Hematopoietic multipotent progenitor cell treated with erythropoietin and hydrocortisone succinate and interleukin-3 and kit ligand, for 15 days (in vitro differentiated cells): ENCODE measurements around the gene TRAFD1.

Experiments used
- DNase-seq: peaks from one replicate; pipeline ENCODE4 v3.0.0-alpha.2; 2015; ENCODE audit warnings: low spot score

TRAFD1 gene

GRCh38 chr12:112115259-112116045, 9.9 kb upstream of the TRAFD1 start:
- no peak for DNase-seq

GRCh38 chr12:112116232-112117060, 8.9 kb upstream of the TRAFD1 start:
- peak; percentile 66 for DNase-seq

GRCh38 chr12:112117685-112118084, 7.7 kb upstream of the TRAFD1 start:
- no peak for DNase-seq

DNA sequence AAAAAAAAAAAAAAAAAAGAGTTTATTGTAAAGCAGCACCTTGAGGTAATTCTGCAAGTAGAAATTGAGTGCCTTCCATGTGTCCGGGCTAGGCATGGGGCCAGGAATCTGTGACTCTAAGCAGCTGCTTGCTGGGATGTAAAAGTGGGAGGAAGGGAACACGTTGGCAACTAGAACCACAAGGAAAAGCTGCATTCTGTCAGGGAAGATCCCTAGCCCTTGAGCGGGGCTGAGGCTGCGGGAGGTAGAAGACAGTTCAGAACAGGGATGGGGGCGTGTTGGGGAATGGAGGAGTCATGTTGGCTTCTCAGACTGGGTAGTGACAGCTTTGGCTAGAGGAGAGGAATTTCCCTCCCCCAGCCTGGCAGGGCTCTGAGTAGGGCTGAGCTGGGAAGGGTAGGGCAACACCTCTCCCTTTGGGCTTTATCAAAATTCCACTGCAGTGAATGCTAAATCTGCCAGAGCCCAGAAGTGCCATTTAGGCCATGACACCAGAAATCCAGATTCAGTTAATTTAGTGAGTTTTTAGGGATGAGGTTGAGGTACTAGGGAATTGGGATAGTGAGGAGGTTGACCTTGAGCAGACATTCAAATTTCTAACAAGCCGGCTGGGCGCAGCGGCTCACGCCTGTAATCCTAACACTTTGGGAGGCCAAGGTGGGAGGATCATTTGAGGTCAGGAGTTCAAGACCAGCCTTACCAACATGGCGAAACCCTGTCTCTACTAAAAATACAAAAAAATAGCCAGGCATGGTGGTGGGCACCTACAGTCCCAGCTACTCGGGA, 3.4 kb upstream of the TRAFD1 start:
- DNase-seq, result no peak

DNA sequence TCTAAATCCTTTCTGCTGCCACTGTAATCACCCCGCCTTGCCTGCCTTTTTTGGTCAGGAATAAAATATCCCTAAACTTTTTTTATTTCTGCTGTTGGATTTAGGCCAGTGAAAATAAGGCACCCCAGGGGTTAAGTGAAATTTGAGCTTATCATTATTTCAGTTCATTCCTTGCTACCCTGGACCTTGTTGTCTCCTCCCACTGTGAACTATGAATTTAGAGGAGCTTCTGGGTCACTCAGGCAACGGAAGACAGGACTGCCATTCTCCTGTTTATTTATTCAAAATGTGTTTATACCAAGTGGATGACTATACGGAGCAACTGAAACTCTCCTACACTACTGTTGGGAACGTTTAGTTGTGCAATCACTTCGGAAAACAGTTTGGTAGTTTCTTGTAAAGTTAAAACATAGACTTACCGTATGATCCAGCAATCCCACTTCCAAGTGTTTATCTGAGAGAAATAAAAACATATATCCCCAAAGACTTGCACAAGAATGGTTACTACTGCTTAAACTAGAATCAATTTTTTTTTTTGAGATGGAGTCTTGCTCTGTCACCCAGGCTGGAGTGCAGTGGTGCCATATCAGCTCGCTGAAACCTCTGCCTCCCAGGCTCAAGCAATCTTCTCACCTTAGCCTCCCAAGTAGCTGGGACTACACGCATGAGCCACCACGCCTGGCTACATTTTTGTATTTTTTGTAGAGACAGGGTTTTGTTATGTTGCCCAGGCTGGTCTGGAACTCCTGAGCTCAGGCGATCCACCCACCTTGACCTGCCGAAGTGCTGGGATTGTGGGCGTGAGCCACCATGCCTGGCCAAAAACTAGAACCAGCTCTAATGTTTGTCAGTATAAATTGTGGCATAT, 2.3 kb upstream of the TRAFD1 start:
- no peak for DNase-seq

- no peak for DNase-seq
Observed at GRCh38 chr12:112124918-112125249, 476 bp upstream of the TRAFD1 start.

DNA sequence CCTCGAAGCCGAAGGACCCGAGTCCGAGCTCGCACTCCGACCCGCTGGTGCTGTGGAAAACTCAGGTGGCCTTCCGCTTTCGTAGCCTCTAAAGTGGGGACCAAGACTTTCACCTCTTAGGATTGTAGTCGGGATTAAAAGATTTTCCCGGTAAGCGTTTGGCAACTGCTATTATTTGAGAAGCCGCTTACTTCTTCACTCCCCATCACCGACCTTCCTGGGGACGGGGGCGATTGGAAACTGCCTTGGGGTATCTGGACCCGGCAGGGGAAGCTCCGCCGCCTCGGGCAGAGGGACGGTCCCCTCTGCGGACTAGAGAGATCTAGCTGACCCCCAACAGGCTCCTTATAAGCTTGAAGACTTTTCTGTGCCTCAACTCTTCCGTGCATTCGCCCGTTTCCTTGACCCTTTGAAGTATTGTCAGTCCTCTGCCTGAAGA, 659 bp downstream of the TRAFD1 start:
- DNase-seq, result no peak

- DNase-seq, result no peak
Observed at GRCh38 chr12:112126911-112127310, 1.6 kb downstream of the TRAFD1 start.

DNA sequence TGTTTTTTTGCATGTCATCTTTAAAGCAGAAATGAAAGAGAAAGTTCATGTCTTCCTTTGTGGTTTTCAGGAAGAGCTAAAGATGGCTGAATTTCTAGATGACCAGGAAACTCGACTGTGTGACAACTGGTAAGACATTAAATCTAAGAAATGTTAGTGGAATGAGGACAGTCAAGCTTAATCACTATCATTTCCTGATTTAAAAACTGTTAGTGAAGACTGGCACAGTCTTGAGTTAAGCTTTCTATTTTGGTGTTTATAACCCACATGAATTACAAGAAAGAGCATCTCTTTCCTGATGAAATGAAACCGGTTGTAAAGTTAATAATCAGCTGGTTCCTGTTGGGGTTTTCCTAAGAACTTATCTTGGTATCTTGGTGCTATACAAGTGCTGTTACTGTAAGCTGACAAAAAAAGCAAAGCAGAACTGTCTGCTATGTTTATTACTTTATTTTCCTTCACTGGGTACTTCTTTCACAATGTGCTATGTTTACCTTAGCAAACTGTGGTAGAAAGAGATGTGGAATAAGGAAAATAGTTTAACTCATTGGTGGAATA, 5.2 kb downstream of the TRAFD1 start:
- peak; percentile 32 for DNase-seq

DNA sequence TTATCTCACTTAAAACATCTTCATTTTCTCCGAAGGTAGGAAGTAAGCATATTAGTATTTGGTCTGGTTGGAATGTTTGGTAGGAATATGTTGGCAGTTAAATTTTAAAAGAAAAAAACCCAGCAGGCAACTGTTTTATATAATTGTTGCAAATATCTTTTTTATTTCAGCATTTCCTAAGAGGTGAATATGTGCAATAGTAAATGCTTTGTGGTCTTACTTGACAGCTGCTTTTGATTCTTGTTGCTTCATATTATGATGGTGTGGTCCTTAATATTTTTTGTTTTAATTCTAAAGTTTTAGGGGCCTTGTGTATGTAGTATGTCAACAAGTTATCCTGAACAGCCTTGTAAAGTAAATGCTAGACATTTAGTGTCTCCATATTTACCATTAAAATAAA, 6.3 kb downstream of the TRAFD1 start:
- DNase-seq, result no peak

DNA sequence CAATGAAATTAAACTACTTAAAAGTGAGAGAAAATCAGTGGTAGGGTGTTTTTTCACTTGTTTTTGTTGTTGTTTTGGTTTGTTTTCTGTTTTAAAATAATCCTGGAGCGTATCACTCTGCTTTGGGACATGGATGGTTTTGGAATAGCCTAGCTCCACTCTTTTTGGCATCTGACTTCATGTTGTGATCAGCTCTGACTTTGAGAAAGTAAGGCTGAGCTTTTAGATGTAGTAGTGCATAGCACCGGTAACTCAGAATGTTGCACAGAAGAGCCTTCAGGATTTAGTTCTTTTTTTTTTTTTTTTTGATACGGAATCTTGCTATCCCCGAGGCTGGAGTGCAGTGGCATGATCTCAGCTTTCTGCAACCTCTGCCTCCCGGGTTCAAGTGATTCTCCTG, 8.1 kb downstream of the TRAFD1 start:
- no peak for DNase-seq

GRCh38 chr12:112134731-112135130, 9.4 kb downstream of the TRAFD1 start:
- no peak for DNase-seq

DNA sequence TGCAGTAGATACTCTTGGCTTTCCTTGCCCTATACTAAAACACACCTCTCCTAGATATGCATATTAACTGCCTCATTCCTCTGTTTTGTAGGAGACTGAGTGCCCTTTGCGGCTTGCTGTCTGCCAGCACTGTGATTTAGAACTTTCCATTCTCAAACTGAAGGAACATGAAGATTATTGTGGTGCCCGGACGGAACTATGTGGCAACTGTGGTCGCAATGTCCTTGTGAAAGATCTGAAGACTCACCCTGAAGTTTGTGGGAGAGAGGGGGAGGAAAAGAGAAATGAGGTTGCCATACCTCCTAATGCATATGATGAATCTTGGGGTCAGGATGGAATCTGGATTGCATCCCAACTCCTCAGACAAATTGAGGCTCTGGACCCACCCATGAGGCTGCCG, 15.4 kb downstream of the TRAFD1 start:
- DNase-seq, result no peak

- no peak for DNase-seq
Observed at GRCh38 chr12:112146123-112146522, 20.8 kb downstream of the TRAFD1 start.

DNA sequence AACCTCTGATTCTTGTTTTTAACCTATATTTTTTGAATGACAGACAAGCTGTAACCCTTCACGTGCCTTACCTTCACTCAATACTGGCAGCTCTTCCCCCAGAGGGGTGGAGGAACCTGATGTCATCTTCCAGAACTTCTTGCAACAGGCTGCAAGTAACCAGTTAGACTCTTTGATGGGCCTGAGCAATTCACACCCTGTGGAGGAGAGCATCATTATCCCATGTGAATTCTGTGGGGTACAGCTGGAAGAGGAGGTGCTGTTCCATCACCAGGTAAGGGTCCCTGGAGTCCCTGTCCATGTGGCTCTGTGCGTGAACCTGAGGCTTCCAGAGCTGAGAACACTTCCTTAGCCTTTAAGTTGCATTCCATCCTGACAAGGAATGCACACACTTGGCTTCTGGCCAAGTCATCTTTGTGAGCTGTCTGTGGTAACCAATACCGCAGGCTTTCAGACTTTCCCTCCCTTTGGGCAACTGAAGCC, 22.7 kb downstream of the TRAFD1 start:
- DNase-seq, result no peak

DNA sequence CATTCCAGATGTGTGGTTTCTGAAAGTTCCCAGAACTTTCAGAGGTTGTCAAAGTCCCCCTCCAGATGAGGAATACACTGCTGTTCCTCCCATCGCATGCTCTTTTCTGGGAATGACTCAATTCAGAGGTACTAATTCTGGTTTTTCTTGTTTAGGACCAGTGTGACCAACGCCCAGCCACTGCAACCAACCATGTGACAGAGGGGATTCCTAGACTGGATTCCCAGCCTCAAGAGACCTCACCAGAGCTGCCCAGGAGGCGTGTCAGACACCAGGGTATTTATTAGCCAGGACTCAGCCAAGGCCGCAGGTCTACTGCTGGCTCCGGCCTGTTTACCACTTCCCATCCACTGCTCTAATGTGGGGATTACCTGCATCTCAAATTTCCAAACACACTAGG, 24.2 kb downstream of the TRAFD1 start:
- no peak for DNase-seq

GRCh38 chr12:112151766-112152541, 26.6 kb downstream of the TRAFD1 start:
- DNase-seq, result no peak

- no peak for DNase-seq
Observed at GRCh38 chr12:112153181-112153892, 28.0 kb downstream of the TRAFD1 start.

DNA sequence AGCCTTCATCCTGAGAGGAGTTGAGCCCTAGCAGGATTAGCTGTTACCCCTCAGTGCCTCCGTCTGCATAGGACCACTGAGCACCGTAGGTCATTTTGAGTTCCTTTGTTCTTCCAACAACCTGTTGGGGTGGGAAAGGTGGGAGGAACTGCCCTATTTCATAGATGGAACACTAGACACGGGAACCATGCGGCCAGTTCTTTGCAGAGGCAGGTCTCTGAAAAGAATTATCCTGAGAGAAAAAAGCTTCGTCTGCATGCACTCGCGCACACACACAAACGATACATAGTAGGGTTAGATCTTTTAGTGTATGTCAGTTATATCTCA, 28.5 kb downstream of the TRAFD1 start:
- DNase-seq, result no peak
